ENCODE measurements around the gene TIMM50. TPM values are rescaled to one million over a fixed set of nuclear protein-coding genes. Genes with fewer than 3 reads are reported as not detected.

The TIMM50 gene
- 97.4 and 144 TPM in 2 replicates for total RNA-seq

GRCh38 chr19:39480337-39481228 is at the start of gene TIMM50:
Gene TIMM50, plus strand, starts transcription at chr19:39480838. Its CDS starts 16 bp downstream, at chr19:39480854.

GRCh38 chr19:39435499-39436349 is 44.9 kb upstream of the TIMM50 start, which contains the start of gene RPS16:
Gene RPS16, minus strand, starts transcription at chr19:39435949. Its CDS starts 54 bp downstream, at chr19:39435895.

GRCh38 chr19:39445196-39446111 is 35.2 kb upstream of the TIMM50 start, which contains the start of gene SUPT5H:
Gene SUPT5H, plus strand, starts transcription at chr19:39445582. Its CDS starts 309 bp downstream, at chr19:39445891.

GRCh38 chr19:39498798-39499642 is 18.4 kb downstream of the TIMM50 start, which contains the start of gene DLL3:
Gene DLL3, plus strand, starts transcription at chr19:39498947. Its CDS starts 28 bp downstream, at chr19:39498975.

GRCh38 chr19:39514840-39515550 is 34.4 kb downstream of the TIMM50 start, which contains the start of gene SELENOV:
Gene SELENOV, plus strand, starts transcription at chr19:39515139. Its CDS starts 74 bp downstream, at chr19:39515213.

GRCh38 chr19:39532233-39533002 is 51.8 kb downstream of the TIMM50 start, which contains the start of gene EID2B:
Gene EID2B, minus strand, starts transcription at chr19:39532852. Its CDS starts 50 bp downstream, at chr19:39532802.

GRCh38 chr19:39539518-39540332 is 59.1 kb downstream of the TIMM50 start, which contains the start of gene EID2:
Gene EID2, minus strand, starts transcription at chr19:39540161. Its CDS starts 82 bp downstream, at chr19:39540079.

Other genes with a start within 250 kb of the TIMM50 start
- not detected in 2 replicates for gene IFNL3, start 235.8 kb upstream of the TIMM50 start, total RNA-seq
- gene IFNL4, start 232.0 kb upstream of the TIMM50 start, total RNA-seq: not detected in 2 replicates
- not detected in 2 replicates for gene IFNL2, start 212.4 kb upstream of the TIMM50 start, total RNA-seq
- gene IFNL1, start 184.4 kb upstream of the TIMM50 start, total RNA-seq: not detected in 2 replicates
- 0.65 and 1.0 TPM in 2 replicates for gene LRFN1, start 160.0 kb upstream of the TIMM50 start, total RNA-seq
- gene GMFG, start 144.8 kb upstream of the TIMM50 start, total RNA-seq: not detected in 2 replicates
- gene SAMD4B, start 138.4 kb upstream of the TIMM50 start, total RNA-seq: 94.0 and 133 TPM in 2 replicates
- 39.7 and 61.4 TPM in 2 replicates for gene PAF1, start 89.7 kb upstream of the TIMM50 start, total RNA-seq
- 46.3 and 64.5 TPM in 2 replicates for gene MED29, start 89.5 kb upstream of the TIMM50 start, total RNA-seq
- 15.0 and 34.1 TPM in 2 replicates for gene ZFP36, start 74.0 kb upstream of the TIMM50 start, total RNA-seq
- gene PLEKHG2, start 68.2 kb upstream of the TIMM50 start, total RNA-seq: 27.1 and 55.8 TPM in 2 replicates
- 2,011 and 2,213 TPM in 2 replicates for gene RPS16, start 44.9 kb upstream of the TIMM50 start, total RNA-seq
- gene SUPT5H, start 35.3 kb upstream of the TIMM50 start, total RNA-seq: 75.0 and 75.4 TPM in 2 replicates
- 1.9 and 2.8 TPM in 2 replicates for gene DLL3, start 18.1 kb downstream of the TIMM50 start, total RNA-seq
- 0.81 TPM in 1 of 2 replicates, not detected in the other for gene SELENOV, start 34.3 kb downstream of the TIMM50 start, total RNA-seq
- gene EID2B, start 52.0 kb downstream of the TIMM50 start, total RNA-seq: 3.3 and 3.9 TPM in 2 replicates
- 13.2 and 19.5 TPM in 2 replicates for gene EID2, start 59.3 kb downstream of the TIMM50 start, total RNA-seq
- gene LGALS13, start 121.7 kb downstream of the TIMM50 start, total RNA-seq: not detected in 2 replicates
- gene LGALS16, start 175.1 kb downstream of the TIMM50 start, total RNA-seq: not detected in 2 replicates
- not detected in 2 replicates for gene LGALS14, start 223.6 kb downstream of the TIMM50 start, total RNA-seq